ENCODE results near the gene GATAD1. TPM values are rescaled to one million over a fixed set of nuclear protein-coding genes. Genes with fewer than 3 reads are reported as not detected.
"Not testable (repeated sequence)": the region's sequence is repeated elsewhere in the genome, so short reads cannot be mapped to it uniquely, and the experiment has no call there.

Gene GATAD1
- total and polyA plus RNA-seq, 2 experiments from 2014 or later = 10.0 to 20.1 TPM

- H3F3A ChIP-seq (ENCODE audit: insufficient read depth); H3K9ac ChIP-seq; H3K4me1 ChIP-seq (ENCODE audit: insufficient read depth); H3K9me3 ChIP-seq (ENCODE audit: low read depth); DNase-seq; H3K9me2 ChIP-seq (ENCODE audit: insufficient read depth); in situ Hi-C loops (cut with MboI); H3K27ac ChIP-seq; H3K4me3 ChIP-seq; H3K27me3 ChIP-seq (replicated peaks; ENCODE audit: insufficient read depth); H4K20me1 ChIP-seq (ENCODE audit: insufficient read depth); H3K79me2 ChIP-seq (ENCODE audit: insufficient read depth); H2AFZ ChIP-seq; H3K4me2 ChIP-seq (ENCODE audit: unreplicated experiment): not testable (repeated sequence)
- WGBS, 2 experiments (ENCODE audit: low coverage in 1 of 2, low lambda C conversion rate in 2 of 2, missing lambda C conversion rate in 2 of 2) = 91 to 98% methylated on average over 6 of the region's 6 CpGs
- H3K36me3 ChIP-seq (ENCODE audit: low read depth) = peaks cover 24% of the 10 kb centered on the region
Measured at GRCh38 chr7:92484226-92484625, 36.9 kb downstream of the GATAD1 start.

GRCh38 chr7:92485267-92485892 lies 38.1 kb downstream of the GATAD1 start:
- no peak overlapping the region for H3K9ac ChIP-seq
- no peak for DNase-seq
- H3K79me2 ChIP-seq (ENCODE audit: insufficient read depth) = no peaks in the 10 kb centered on the region
- H3K4me3 ChIP-seq = no peak overlapping the region
- H3K36me3 ChIP-seq (ENCODE audit: low read depth) = peaks cover 34% of the 10 kb centered on the region
- H3K27me3 ChIP-seq (replicated peaks; ENCODE audit: insufficient read depth) = no peaks in the 10 kb centered on the region
- no peak for TF ChIP-seq EZH2 (IDR thresholded peaks at IDR 0.05; ENCODE audit: insufficient read depth, poor library complexity, severe bottlenecking)
- TF ChIP-seq EZH2phosphoT487 (IDR thresholded peaks at IDR 0.05; ENCODE audit: insufficient read depth, low read depth) = no peak
- H3K9me2 ChIP-seq (ENCODE audit: insufficient read depth) = no peaks in the 10 kb centered on the region
- H3K4me2 ChIP-seq (ENCODE audit: unreplicated experiment) = no peak overlapping the region
- H3K27ac ChIP-seq = no peak overlapping the region
- H2AFZ ChIP-seq = no peak overlapping the region
- 97 to 100% methylated on average over 2 of the region's 2 CpGs for WGBS, 2 experiments (ENCODE audit: low coverage in 1 of 2, low lambda C conversion rate in 2 of 2, missing lambda C conversion rate in 2 of 2)
- H3K4me1 ChIP-seq (ENCODE audit: insufficient read depth) = no peaks in the 10 kb centered on the region
- no peaks in the 10 kb centered on the region for H4K20me1 ChIP-seq (ENCODE audit: insufficient read depth)
- in situ Hi-C loops (cut with MboI) = no loop called here
- no peaks in the 10 kb centered on the region for H3K9me3 ChIP-seq (ENCODE audit: low read depth)
- no peaks in the 10 kb centered on the region for H3F3A ChIP-seq (ENCODE audit: insufficient read depth)

GRCh38 chr7:92485974-92486373 lies 38.7 kb downstream of the GATAD1 start:
- H2AFZ ChIP-seq = no peak overlapping the region
- no peak overlapping the region for H3K27ac ChIP-seq
- H3K79me2 ChIP-seq (ENCODE audit: insufficient read depth) = no peaks in the 10 kb centered on the region
- no peak overlapping the region for H3K9ac ChIP-seq
- in situ Hi-C loops (cut with MboI) = no loop called here
- H3K4me2 ChIP-seq (ENCODE audit: unreplicated experiment) = no peak overlapping the region
- no peaks in the 10 kb centered on the region for H3F3A ChIP-seq (ENCODE audit: insufficient read depth)
- TF ChIP-seq EZH2phosphoT487 (IDR thresholded peaks at IDR 0.05; ENCODE audit: insufficient read depth, low read depth) = no peak
- TF ChIP-seq EZH2 (IDR thresholded peaks at IDR 0.05; ENCODE audit: insufficient read depth, poor library complexity, severe bottlenecking) = no peak
- WGBS, 2 experiments (ENCODE audit: low coverage in 1 of 2, low lambda C conversion rate in 2 of 2, missing lambda C conversion rate in 2 of 2) = 82% methylated on average over 2 of the region's 2 CpGs
- DNase-seq = no peak
- no peaks in the 10 kb centered on the region for H3K9me2 ChIP-seq (ENCODE audit: insufficient read depth)
- no peaks in the 10 kb centered on the region for H3K9me3 ChIP-seq (ENCODE audit: low read depth)
- no peaks in the 10 kb centered on the region for H3K4me1 ChIP-seq (ENCODE audit: insufficient read depth)
- H3K36me3 ChIP-seq (ENCODE audit: low read depth) = peaks cover 35% of the 10 kb centered on the region
- H4K20me1 ChIP-seq (ENCODE audit: insufficient read depth) = no peaks in the 10 kb centered on the region
- H3K27me3 ChIP-seq (replicated peaks; ENCODE audit: insufficient read depth) = no peaks in the 10 kb centered on the region
- H3K4me3 ChIP-seq = no peak overlapping the region

- H3K27ac ChIP-seq = no peak overlapping the region
- TF ChIP-seq EZH2phosphoT487 (IDR thresholded peaks at IDR 0.05; ENCODE audit: insufficient read depth, low read depth) (no peak), EZH2 (IDR thresholded peaks at IDR 0.05; ENCODE audit: insufficient read depth, poor library complexity, severe bottlenecking) (no peak)
- H3K27me3 ChIP-seq (replicated peaks; ENCODE audit: insufficient read depth) = no peaks in the 10 kb centered on the region
- no peaks in the 10 kb centered on the region for H3K79me2 ChIP-seq (ENCODE audit: insufficient read depth)
- H3F3A ChIP-seq (ENCODE audit: insufficient read depth) = no peaks in the 10 kb centered on the region
- H3K4me2 ChIP-seq (ENCODE audit: unreplicated experiment) = no peak overlapping the region
- no peaks in the 10 kb centered on the region for H3K4me1 ChIP-seq (ENCODE audit: insufficient read depth)
- H2AFZ ChIP-seq = no peak overlapping the region
- H3K9ac ChIP-seq = no peak overlapping the region
- in situ Hi-C loops (cut with MboI) = no loop called here
- no peaks in the 10 kb centered on the region for H3K9me2 ChIP-seq (ENCODE audit: insufficient read depth)
- no peak overlapping the region for H3K4me3 ChIP-seq
- peaks cover 52% of the 10 kb centered on the region for H3K36me3 ChIP-seq (ENCODE audit: low read depth)
- no peaks in the 10 kb centered on the region for H4K20me1 ChIP-seq (ENCODE audit: insufficient read depth)
- H3K9me3 ChIP-seq (ENCODE audit: low read depth) = no peaks in the 10 kb centered on the region
- DNase-seq = no peak
Measured at GRCh38 chr7:92487804-92488203, 40.5 kb downstream of the GATAD1 start.

- 97 to 100% methylated on average over 1 of the region's 1 CpG for WGBS, 2 experiments (ENCODE audit: low coverage in 1 of 2, low lambda C conversion rate in 2 of 2, missing lambda C conversion rate in 2 of 2)
- Histone ChIP-seq H3K4me1 (ENCODE audit: insufficient read depth) (no peaks in the 10 kb centered on the region), H4K20me1 (ENCODE audit: insufficient read depth) (no peaks in the 10 kb centered on the region), H2AFZ (no peak overlapping the region), H3K79me2 (ENCODE audit: insufficient read depth) (no peaks in the 10 kb centered on the region), H3K4me3 (no peak overlapping the region), H3K27me3 (replicated peaks; ENCODE audit: insufficient read depth) (no peaks in the 10 kb centered on the region), H3K36me3 (ENCODE audit: low read depth) (peaks cover 63% of the 10 kb centered on the region), H3K27ac (no peak overlapping the region), H3K4me2 (ENCODE audit: unreplicated experiment) (no peak overlapping the region), H3K9me3 (ENCODE audit: low read depth) (no peaks in the 10 kb centered on the region), H3K9ac (no peak overlapping the region), H3F3A (ENCODE audit: insufficient read depth) (no peaks in the 10 kb centered on the region), H3K9me2 (ENCODE audit: insufficient read depth) (no peaks in the 10 kb centered on the region)
- TF ChIP-seq EZH2 (IDR thresholded peaks at IDR 0.05; ENCODE audit: insufficient read depth, poor library complexity, severe bottlenecking) (no peak), EZH2phosphoT487 (IDR thresholded peaks at IDR 0.05; ENCODE audit: insufficient read depth, low read depth) (no peak)
- in situ Hi-C loops (cut with MboI) = no loop called here
- no peak for DNase-seq
Measured at GRCh38 chr7:92489634-92490033, 42.4 kb downstream of the GATAD1 start.

Measured in GM23248 (cell line).